ENCODE measurements around the gene EIPR1.

Gene EIPR1

DNA sequence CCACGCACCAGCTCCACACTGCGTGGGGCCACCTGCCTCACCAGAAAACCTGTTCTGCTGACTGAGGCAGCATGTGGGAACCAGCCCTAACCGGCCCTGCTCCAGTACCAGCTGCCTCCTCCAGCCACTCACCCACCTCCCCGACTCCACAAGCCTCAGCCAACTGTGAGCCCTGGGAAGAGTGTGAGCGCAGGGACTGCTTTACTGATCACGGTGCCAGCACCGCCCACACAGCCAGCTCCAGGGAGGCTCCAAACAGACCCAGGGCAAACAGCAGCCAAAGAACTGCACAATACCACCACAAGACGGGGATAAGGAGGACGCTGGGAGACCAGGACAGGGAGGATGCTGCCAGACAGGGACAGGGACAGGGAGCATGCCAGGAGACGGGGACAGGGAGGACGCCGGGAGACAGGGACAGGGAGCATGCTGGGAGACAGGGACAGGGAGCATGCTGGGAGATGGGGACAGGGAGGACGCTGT lies 28.4 kb downstream of the EIPR1 start:
- TF ChIP-seq, protein P1, sequence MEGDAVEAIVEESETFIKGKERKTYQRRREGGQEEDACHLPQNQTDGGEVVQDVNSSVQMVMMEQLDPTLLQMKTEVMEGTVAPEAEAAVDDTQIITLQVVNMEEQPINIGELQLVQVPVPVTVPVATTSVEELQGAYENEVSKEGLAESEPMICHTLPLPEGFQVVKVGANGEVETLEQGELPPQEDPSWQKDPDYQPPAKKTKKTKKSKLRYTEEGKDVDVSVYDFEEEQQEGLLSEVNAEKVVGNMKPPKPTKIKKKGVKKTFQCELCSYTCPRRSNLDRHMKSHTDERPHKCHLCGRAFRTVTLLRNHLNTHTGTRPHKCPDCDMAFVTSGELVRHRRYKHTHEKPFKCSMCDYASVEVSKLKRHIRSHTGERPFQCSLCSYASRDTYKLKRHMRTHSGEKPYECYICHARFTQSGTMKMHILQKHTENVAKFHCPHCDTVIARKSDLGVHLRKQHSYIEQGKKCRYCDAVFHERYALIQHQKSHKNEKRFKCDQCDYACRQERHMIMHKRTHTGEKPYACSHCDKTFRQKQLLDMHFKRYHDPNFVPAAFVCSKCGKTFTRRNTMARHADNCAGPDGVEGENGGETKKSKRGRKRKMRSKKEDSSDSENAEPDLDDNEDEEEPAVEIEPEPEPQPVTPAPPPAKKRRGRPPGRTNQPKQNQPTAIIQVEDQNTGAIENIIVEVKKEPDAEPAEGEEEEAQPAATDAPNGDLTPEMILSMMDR (IDR thresholded peaks at IDR 0.05; ENCODE audit: insufficient read depth, low read depth, low read length, missing control alignments), result no peak
- DNase-seq (ENCODE audit: low read depth), result peak; percentile 50
- H3K4me3 ChIP-seq (ENCODE audit: low read length), result peak overlapping the region; percentile 3

DNA sequence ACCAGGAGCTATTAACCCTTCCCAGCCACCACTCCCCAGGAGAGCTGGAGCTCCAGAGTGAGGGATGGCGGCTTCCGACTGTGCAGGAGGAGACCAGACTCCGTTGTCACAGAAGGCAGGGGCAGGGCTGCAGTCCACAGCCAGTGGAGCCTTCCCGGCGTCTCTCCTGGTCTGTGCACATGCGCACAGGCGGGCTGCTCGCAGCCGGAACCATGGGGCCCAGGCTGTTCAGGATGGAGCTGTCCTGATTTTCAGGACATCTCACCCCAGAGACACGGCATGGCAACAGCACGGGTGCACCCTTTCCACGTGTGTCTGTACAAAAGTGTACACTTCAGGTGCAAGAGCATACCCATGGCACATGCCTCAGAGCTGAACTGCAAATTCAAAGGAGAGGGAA lies 28.9 kb downstream of the EIPR1 start:
- peak; percentile 6 for DNase-seq (ENCODE audit: low read depth)
- H3K4me3 ChIP-seq (ENCODE audit: low read length), result peak overlapping the region; percentile 3
- TF ChIP-seq, protein P1 (IDR thresholded peaks at IDR 0.05; ENCODE audit: insufficient read depth, low read depth, low read length, missing control alignments), result no peak

DNA sequence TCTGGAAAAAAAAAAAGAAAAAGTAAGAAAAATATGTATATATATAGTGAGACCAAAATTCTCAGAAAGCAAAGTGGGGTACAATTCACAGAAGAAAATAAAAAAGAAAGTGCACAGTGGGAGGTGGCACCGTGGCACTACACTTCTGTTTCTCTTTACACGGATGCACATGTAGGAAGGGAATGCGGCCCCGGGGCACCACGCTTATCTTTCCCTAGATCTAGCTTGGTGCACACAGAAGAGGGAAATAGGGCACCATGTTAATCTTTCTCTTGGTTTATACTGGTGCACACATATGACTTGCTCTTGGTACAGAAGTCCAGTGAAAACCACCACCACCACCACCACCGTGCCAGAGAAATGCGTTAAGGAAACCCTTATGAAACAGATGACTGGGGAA lies 32.0 kb downstream of the EIPR1 start:
- no peak overlapping the region for H3K4me3 ChIP-seq (ENCODE audit: low read length)
- TF ChIP-seq, protein P1 (IDR thresholded peaks at IDR 0.05; ENCODE audit: insufficient read depth, low read depth, low read length, missing control alignments), result no peak
- no peak for DNase-seq (ENCODE audit: low read depth)

DNA sequence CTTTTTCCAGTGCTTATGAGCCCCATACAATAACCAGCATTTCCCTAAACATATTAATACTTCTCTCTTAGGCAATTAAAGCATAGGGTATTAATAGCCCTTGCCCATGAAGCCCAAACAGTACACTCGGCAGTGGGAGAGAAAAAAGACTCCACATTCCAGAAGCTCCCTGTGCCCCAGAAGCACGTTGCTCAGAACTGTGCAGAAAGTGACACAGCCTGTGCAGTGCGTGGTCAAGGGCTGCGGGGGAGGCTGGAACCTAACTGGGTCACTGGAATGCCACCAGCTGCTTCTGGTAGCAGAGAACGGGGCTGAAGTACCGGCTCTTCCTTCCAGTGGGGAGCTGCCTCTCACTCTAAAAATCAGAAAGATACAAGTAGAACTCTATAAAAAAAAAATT lies 32.7 kb downstream of the EIPR1 start:
- DNase-seq (ENCODE audit: low read depth), result no peak
- no peak overlapping the region for H3K4me3 ChIP-seq (ENCODE audit: low read length)
- TF ChIP-seq, protein P1 (IDR thresholded peaks at IDR 0.05; ENCODE audit: insufficient read depth, low read depth, low read length, missing control alignments), result no peak

DNA sequence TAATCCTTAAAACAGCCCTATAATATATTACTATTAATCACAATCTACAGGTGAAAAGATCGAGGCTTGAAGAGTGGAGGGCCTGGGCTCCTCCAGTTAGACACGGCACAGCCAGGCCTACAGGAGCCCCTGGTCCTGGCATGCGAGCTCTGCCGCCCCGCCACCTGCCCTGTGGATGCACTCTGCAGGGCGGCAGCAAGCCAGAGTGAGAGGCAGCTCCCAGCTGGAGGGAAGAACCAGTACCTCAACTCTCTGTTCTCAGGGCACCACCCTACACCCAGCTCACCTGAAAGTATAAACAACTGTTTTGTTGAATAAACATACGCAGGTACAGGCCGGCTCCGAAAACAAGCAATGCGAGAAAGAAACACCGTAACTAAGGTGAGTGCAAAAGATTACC lies 34.6 kb downstream of the EIPR1 start:
- no peak overlapping the region for H3K4me3 ChIP-seq (ENCODE audit: low read length)
- TF ChIP-seq, protein P1 (IDR thresholded peaks at IDR 0.05; ENCODE audit: insufficient read depth, low read depth, low read length, missing control alignments), result no peak
- no peak for DNase-seq (ENCODE audit: low read depth)

DNA sequence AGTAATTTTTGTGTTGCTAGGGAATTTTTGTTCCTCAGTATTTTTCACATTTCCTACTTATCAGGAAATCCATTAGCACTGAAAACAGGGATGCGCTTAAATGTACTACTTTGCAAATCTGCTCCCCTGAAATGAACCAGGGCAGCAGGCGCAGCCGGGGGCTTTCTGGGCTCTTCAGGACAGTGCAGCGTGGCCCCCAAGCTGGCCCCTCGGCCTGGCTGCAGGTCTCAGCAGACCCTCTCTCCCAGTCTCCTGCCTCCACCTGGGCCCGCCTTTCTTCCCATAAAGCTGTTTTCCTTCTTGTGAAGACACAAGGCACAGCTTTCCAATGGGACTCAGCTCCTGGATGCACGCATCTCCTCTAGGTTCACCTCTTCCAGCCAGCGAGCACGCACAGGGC lies 35.3 kb downstream of the EIPR1 start:
- DNase-seq (ENCODE audit: low read depth), result no peak
- TF ChIP-seq, protein P1 (IDR thresholded peaks at IDR 0.05; ENCODE audit: insufficient read depth, low read depth, low read length, missing control alignments), result no peak
- no peak overlapping the region for H3K4me3 ChIP-seq (ENCODE audit: low read length)

DNA sequence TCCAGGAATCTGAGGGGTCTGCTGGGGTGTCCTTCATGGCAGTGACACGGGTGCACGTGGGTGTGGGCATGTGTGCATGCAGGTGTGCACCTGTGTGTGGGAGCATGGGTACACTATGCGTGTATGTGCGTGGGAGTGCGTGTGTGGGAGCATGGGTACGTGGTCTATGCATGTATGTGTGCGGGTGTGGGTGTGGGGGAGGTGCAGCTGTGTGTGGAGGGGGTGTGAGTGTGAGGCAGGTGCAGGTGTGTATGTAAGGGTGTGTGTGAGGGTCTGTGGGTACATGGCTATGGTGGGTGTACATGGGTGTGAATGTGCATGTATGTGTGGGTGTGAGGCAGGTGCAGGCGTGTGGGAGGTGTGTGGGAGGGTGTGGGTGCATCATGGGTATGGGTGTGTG lies 36.3 kb downstream of the EIPR1 start:
- TF ChIP-seq, protein P1 (IDR thresholded peaks at IDR 0.05; ENCODE audit: insufficient read depth, low read depth, low read length, missing control alignments), result no peak
- no peak for DNase-seq (ENCODE audit: low read depth)

More for the DNA sequence above, 36.3 kb downstream of the EIPR1 start:
- H3K4me3 ChIP-seq (ENCODE audit: low read length), result no peak overlapping the region

Measured in epithelial cell of esophagus (primary cell).